Left lung (tissue), 10 donors: ENCODE measurements around the gene SMR3A. TPM values are rescaled to one million over a fixed set of nuclear protein-coding genes. Genes with fewer than 3 reads are reported as not detected.

Source experiments
- ATAC-seq: fragments of 200-7000 bp; cut with Tn5 transposase; one replicate; pipeline ENCODE4 v1.9.1; 2020; ENCODE audit warnings: moderate library complexity
- DNase-seq, 4 donors: peaks; one replicate each; pipeline ENCODE4 v3.0.0-alpha.2; 2013 to 2020
- H3K27ac ChIP-seq, 2 donors: fragments of 200-600 bp; sonication (generic) in 1 of 2; one replicate each; pipeline versions ENCODE4 v1.5.0 to v1.8.0; 2020 to 2021
- H3K27me3 ChIP-seq, 2 donors: fragments of 200-600 bp; sonication (generic) in 1 of 2; one replicate each; pipeline versions ENCODE4 v1.5.0 to v1.8.0; 2020 to 2021
- H3K36me3 ChIP-seq, 2 donors: fragments of 200-600 bp; sonication (generic) in 1 of 2; one replicate each; pipeline versions ENCODE4 v1.5.0 to v1.8.0; 2020 to 2021
- H3K4me1 ChIP-seq, 2 donors: fragments of 200-600 bp; one replicate each; pipeline ENCODE4 v1.8.0; 2021
- H3K4me3 ChIP-seq, 2 donors: fragments of 200-600 bp; sonication (generic) in 1 of 2; one replicate each; pipeline versions ENCODE4 v1.5.0 to v1.8.0; 2020 to 2021; ENCODE audit warnings: mild to moderate bottlenecking in 1 of 2
- H3K9me3 ChIP-seq, 2 donors: fragments of 200-600 bp; sonication (generic) in 1 of 2; one replicate each; pipeline versions ENCODE4 v1.5.0 to v1.8.0; 2020 to 2021
- CTCF ChIP-seq, 2 donors: fragments of 200-600 bp; sonication (generic) in 1 of 2; IDR thresholded peaks; one replicate each; pipeline versions ENCODE4 v1.5.0 to v1.8.0; 2021; ENCODE audit warnings: antibody characterized with exemption in 2 of 2
- intact Hi-C, 2 donors: fragments of 100-400 bp; cut with DNase I; formaldehyde crosslinking; loops; one replicate each; pipeline versions ENCODE4 v1.11.2 to v1.14.2; 2022
- polyA plus RNA-seq, 6 donors: library from polyadenylated mRNA; unstranded; fragments of 120-200 nt; gene quantifications; one replicate each; pipeline ENCODE4 v1.2.1, GENCODE V29; 2013; ENCODE audit not compliant: insufficient read length in 6 of 6
- total RNA-seq, 2 donors: library from RNA; stranded (reverse); fragmentation: NEBNext Ultra II Directional; extraction: Animal tissue kit (Norgen Biotek cat#: 25700); gene quantifications; one replicate each; pipeline ENCODE4 v1.2.1, GENCODE V29; 2021
- donor health status: DM: no; HTN: yes; CAD: no.
- donor health status: DM: no; HTN: no; CAD: no.

Gene SMR3A
- total and polyA plus RNA-seq, 8 donors = not detected

- Histone ChIP-seq H3K4me3 (no peak within 1 kb of the TSS), H3K27me3 (no peaks in the 10 kb centered on the region), H3K4me1 (no peaks in the 10 kb centered on the region), H3K27ac (no peak within 1 kb of the TSS), H3K9me3 (no peaks in the 10 kb centered on the region), H3K36me3 (no peaks in the 10 kb centered on the region)
- no peak for TF ChIP-seq CTCF (IDR thresholded peaks at IDR 0.05)
- intact Hi-C loops = no loop called here
- DNase-seq = no peak
- ATAC-seq = no peak
These were observed 22.2 kb downstream of the SMR3A start, which contains the start of gene SMR3B for GRCh38 chr4:70382691-70383181. TSS of gene SMR3B (plus strand) at chr4:70383131. CDS start at chr4:70384511, 1,380 bp downstream.

GRCh38 chr4:70392057-70392776 lies 31.7 kb downstream of the SMR3A start:
- no peak for DNase-seq
- no peaks in the 10 kb centered on the region for H3K36me3 ChIP-seq
- H3K4me1 ChIP-seq = no peaks in the 10 kb centered on the region
- intact Hi-C loops = no loop called here
- TF ChIP-seq CTCF (IDR thresholded peaks at IDR 0.05) = no peak
- H3K9me3 ChIP-seq = no peaks in the 10 kb centered on the region
- no peak overlapping the region for H3K4me3 ChIP-seq
- no peaks in the 10 kb centered on the region for H3K27me3 ChIP-seq
- H3K27ac ChIP-seq = no peak overlapping the region
- no peak for ATAC-seq

- intact Hi-C loops = no loop called here
- H3K36me3 ChIP-seq = no peaks in the 10 kb centered on the region
- DNase-seq (no peak), ATAC-seq (no peak)
- no peak within 1 kb of the TSS for H3K4me3 ChIP-seq
- TF ChIP-seq CTCF (IDR thresholded peaks at IDR 0.05) = no peak
- H3K4me1 ChIP-seq = no peaks in the 10 kb centered on the region
- no peak within 1 kb of the TSS for H3K27ac ChIP-seq
- no peaks in the 10 kb centered on the region for H3K9me3 ChIP-seq
- no peaks in the 10 kb centered on the region for H3K27me3 ChIP-seq
These were observed 37.0 kb downstream of the SMR3A start, which contains the start of gene OPRPN for GRCh38 chr4:70397580-70397979. TSS of gene OPRPN (plus strand) at chr4:70397940. CDS start at chr4:70399286, 1,346 bp downstream.

GRCh38 chr4:70399319-70399718 lies 38.8 kb downstream of the SMR3A start:
- Histone ChIP-seq H3K27ac (no peak overlapping the region), H3K36me3 (no peaks in the 10 kb centered on the region), H3K4me3 (no peak overlapping the region), H3K27me3 (no peaks in the 10 kb centered on the region), H3K4me1 (no peaks in the 10 kb centered on the region), H3K9me3 (no peaks in the 10 kb centered on the region)
- ATAC-seq = no peak
- no peak for TF ChIP-seq CTCF (IDR thresholded peaks at IDR 0.05)
- DNase-seq = no peak
- intact Hi-C loops = no loop called here

GRCh38 chr4:70402762-70403161 lies 42.2 kb downstream of the SMR3A start:
- TF ChIP-seq CTCF (IDR thresholded peaks at IDR 0.05) = no peak
- no peak for ATAC-seq
- Histone ChIP-seq H3K4me1 (no peaks in the 10 kb centered on the region), H3K27me3 (no peaks in the 10 kb centered on the region), H3K9me3 (no peaks in the 10 kb centered on the region), H3K4me3 (no peak overlapping the region), H3K27ac (no peak overlapping the region), H3K36me3 (no peaks in the 10 kb centered on the region)
- intact Hi-C loops = no loop called here
- DNase-seq = no peak
